HFFc6 (cell line): ENCODE data around the gene ITGA11. TPM values are rescaled to one million over a fixed set of nuclear protein-coding genes. Genes with fewer than 3 reads are reported as not detected.

Source experiments
- DNase-seq: peaks from one replicate; pipeline ENCODE4 v3.0.0-alpha.2; 2018
- H3K27ac Mint-ChIP-seq: 2 replicates; pipeline ENCODE4 v1.8.0; 2020; ENCODE audit warnings: mild to moderate bottlenecking, mixed read lengths
- H3K27me3 Mint-ChIP-seq: 2 replicates; pipeline ENCODE4 v1.8.0; 2021; ENCODE audit warnings: mild to moderate bottlenecking, moderate library complexity, mixed read lengths; ENCODE audit not compliant: insufficient read depth
- H3K36me3 Mint-ChIP-seq: 2 replicates; pipeline ENCODE4 v1.8.0; 2021; ENCODE audit warnings: low read depth, mixed read lengths
- H3K4me1 Mint-ChIP-seq: 2 replicates; pipeline ENCODE4 v1.8.0; 2020; ENCODE audit warnings: low read depth, mixed read lengths
- H3K4me3 Mint-ChIP-seq: 2 replicates; pipeline ENCODE4 v1.8.0; 2020; ENCODE audit warnings: mild to moderate bottlenecking, moderate library complexity, mixed read lengths
- H3K9me3 Mint-ChIP-seq: 2 replicates; pipeline ENCODE4 v1.8.0; 2020; ENCODE audit warnings: mild to moderate bottlenecking, mixed read lengths
- total RNA-seq, 6 experiments: library from RNA; stranded (reverse); fragmentation: NEBNext Ultra II Directional; extraction: Animal tissue kit (Norgen Biotek cat#: 25700); gene quantifications; 2 replicates in 1 of 6; 3 replicates in 5 of 6; pipeline ENCODE4 v1.2.3, GENCODE V29; 2021
- TF ChIP-seq, protein P1 (sequence below): fragments of 200-600 bp; sonication (generic); IDR thresholded peaks from 2 replicates; pipeline ENCODE4 v1.5.0; 2021; ENCODE audit warnings: antibody characterized with exemption, mild to moderate bottlenecking

ITGA11 gene
- total RNA-seq, 6 experiments from 2014 or later: 1.2 to 2.1 (median 1.4) TPM

DNA sequence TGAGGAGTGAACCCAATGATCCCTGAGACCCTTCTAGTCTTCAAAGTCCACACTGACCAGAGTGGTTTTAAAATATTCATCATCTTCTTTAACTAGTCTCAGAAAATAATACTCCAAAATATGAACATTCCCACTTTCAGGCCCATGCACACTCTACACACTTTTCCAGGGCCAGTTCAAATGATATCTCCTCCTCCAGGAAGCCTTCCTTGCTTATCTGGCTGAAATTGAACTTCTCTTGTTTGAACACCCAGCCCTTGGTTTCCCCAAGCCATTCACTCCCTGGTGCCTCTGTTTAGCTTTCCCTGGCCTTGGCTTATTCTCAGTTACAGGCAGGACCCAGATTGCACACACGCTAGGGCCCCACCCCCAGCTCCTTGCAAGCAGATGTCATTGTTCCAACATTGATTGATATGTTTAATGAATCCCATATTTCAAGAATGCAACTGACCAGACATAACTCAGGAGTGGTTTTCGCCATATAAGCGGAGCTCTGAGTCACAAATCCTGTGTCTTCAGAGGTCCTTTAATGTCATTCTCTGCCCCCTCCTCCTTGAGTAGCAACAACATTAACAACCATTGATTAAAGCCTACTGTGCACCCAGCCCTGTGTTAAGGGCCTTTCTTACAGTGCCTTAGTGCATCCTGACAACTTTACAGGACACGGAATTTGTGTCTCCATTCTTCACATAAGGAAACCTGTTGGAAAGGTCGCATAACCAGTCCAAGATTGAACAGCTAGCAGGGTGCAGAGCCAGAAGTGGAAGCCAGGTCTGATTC is 2.1 kb downstream of the ITGA11 start:
- TF ChIP-seq, protein P1, sequence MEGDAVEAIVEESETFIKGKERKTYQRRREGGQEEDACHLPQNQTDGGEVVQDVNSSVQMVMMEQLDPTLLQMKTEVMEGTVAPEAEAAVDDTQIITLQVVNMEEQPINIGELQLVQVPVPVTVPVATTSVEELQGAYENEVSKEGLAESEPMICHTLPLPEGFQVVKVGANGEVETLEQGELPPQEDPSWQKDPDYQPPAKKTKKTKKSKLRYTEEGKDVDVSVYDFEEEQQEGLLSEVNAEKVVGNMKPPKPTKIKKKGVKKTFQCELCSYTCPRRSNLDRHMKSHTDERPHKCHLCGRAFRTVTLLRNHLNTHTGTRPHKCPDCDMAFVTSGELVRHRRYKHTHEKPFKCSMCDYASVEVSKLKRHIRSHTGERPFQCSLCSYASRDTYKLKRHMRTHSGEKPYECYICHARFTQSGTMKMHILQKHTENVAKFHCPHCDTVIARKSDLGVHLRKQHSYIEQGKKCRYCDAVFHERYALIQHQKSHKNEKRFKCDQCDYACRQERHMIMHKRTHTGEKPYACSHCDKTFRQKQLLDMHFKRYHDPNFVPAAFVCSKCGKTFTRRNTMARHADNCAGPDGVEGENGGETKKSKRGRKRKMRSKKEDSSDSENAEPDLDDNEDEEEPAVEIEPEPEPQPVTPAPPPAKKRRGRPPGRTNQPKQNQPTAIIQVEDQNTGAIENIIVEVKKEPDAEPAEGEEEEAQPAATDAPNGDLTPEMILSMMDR: no peak
- peaks cover 39% of the 10 kb centered on the region for H3K27me3 Mint-ChIP-seq
- H3K4me3 Mint-ChIP-seq: no peak overlapping the region
- H3K4me1 Mint-ChIP-seq: peaks cover 14% of the 10 kb centered on the region
- no peaks in the 10 kb centered on the region for H3K36me3 Mint-ChIP-seq
- no peak for DNase-seq
- no peaks in the 10 kb centered on the region for H3K9me3 Mint-ChIP-seq
- H3K27ac Mint-ChIP-seq: no peak overlapping the region

DNA sequence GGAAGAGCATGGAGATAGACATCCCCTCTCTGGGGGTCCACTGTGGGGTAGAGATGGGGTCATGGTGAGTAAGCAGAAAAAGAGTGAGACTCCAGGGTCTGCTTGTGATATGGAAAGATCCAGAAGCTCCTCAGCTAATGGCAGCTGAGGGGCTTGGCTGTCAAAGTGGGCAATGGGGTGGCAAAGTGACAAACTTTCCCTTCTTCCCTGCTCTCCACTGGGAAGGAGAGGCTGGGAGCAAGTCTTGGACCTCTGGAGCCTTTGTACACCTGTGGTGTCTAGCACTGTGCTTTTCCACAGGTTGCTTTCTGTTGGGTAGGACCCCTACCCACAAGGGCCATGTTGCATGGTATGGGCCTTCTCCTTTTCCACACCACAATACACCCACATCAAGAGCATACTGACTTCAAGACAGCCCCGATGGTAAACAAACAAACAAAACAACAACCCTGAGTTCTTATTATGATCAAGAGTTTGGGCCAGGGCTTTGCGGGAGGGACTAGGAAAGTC is 3.5 kb downstream of the ITGA11 start:
- Mint-ChIP-seq H3K4me3 (no peak overlapping the region; the same call in 1 of the 2 replicates), H3K36me3 (no peaks in the 10 kb centered on the region), H3K27me3 (peaks cover 34% of the 10 kb centered on the region), H3K27ac (no peak overlapping the region), H3K9me3 (no peaks in the 10 kb centered on the region), H3K4me1 (peaks cover 14% of the 10 kb centered on the region)
- DNase-seq: no peak
- TF ChIP-seq, protein P1: no peak

DNA sequence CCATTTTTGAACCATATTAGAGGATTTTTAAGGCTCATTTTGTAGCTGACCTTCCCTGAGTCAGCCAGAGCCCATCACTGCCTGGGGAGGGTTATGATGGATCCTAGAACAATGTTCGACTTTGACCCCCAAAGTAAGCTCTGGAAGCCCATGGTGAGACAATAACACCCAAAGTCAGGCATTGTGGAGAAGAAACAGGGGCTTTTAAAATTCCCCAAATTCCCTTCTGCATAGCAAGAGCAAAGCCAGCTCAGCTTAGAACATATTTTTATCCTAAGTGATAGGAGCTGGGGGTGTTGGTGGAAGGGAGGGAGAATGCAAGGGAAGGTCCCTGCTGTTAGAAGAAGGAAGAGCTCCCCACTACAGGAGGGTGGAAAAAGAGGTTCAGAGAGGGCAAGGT is 4.0 kb downstream of the ITGA11 start:
- H3K27me3 Mint-ChIP-seq: peaks cover 29% of the 10 kb centered on the region
- H3K27ac Mint-ChIP-seq: no peak overlapping the region; the same call in 1 of the 2 replicates
- TF ChIP-seq, protein P1: no peak
- no peaks in the 10 kb centered on the region for H3K9me3 Mint-ChIP-seq
- no peak overlapping the region; the same call in 1 of the 2 replicates for H3K4me3 Mint-ChIP-seq
- no peak for DNase-seq
- no peaks in the 10 kb centered on the region for H3K36me3 Mint-ChIP-seq
- H3K4me1 Mint-ChIP-seq: peaks cover 15% of the 10 kb centered on the region

DNA sequence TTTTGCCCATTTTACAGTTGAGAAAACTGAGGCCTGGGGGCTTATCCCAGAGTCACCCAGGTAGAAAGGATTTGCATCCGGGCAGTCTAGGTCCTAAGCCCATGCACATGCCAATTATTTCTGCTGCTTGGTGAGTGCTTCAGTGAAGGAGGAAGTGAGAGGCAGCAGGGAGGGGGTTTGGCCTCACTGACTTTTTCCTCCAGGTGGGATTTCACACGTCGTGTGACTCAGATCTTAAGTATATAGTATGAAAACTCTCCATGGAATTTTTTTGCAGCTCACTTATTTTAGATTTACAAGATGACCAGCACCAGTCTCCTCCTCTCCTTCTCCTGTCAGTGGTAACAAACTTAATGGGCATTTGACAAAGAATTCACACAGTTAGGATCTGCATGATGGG is 4.6 kb downstream of the ITGA11 start:
- Mint-ChIP-seq H3K27ac (no peak overlapping the region), H3K4me1 (peaks cover 21% of the 10 kb centered on the region), H3K9me3 (no peaks in the 10 kb centered on the region), H3K36me3 (no peaks in the 10 kb centered on the region), H3K27me3 (peaks cover 24% of the 10 kb centered on the region), H3K4me3 (no peak overlapping the region)
- TF ChIP-seq, protein P1: no peak
- no peak for DNase-seq

DNA sequence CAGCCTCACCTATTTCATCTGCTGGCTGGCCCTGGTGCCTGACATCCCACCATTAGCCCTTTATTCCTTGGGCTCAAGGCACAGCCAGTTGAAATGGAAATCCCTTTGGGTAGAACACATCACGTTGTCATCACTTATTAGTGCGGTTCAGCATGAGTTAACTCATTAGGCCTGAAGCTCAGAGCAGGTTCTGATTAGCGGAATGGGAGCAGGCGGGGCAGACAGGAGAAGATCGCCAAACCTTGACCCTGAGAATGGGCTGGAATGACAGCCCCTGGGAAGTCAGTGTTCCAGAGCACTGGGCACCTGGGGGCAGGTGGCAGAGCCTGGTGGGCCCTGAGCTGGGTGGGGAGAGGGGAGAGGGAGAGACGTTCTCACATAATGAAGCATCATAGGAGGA is 5.8 kb downstream of the ITGA11 start:
- TF ChIP-seq, protein P1: no peak
- H3K9me3 Mint-ChIP-seq: no peaks in the 10 kb centered on the region
- H3K27ac Mint-ChIP-seq: no peak overlapping the region
- H3K27me3 Mint-ChIP-seq: peaks cover 20% of the 10 kb centered on the region
- no peak overlapping the region for H3K4me3 Mint-ChIP-seq
- H3K4me1 Mint-ChIP-seq: peaks cover 33% of the 10 kb centered on the region
- no peak for DNase-seq
- no peaks in the 10 kb centered on the region for H3K36me3 Mint-ChIP-seq
